GM18505 (cell line): ENCODE data around the gene RFC4.
"Not testable (repeated sequence)": the region's sequence is repeated elsewhere in the genome, so short reads cannot be mapped to it uniquely, and the experiment has no call there.

Experiments
- ATAC-seq: cut with Tn5 transposase; IDR thresholded peaks from one replicate; pipeline ENCODE4 v1.9.1; 2021; ENCODE audit not compliant: unreplicated experiment
- POLR2A ChIP-seq: IDR thresholded peaks from 4 replicates; pipeline ENCODE4 v1.6.1; 2011; ENCODE audit warnings: borderline replicate concordance; ENCODE audit not compliant: insufficient read depth, insufficient read length; ENCODE audit errors: extremely low read depth

The RFC4 gene, protein sequence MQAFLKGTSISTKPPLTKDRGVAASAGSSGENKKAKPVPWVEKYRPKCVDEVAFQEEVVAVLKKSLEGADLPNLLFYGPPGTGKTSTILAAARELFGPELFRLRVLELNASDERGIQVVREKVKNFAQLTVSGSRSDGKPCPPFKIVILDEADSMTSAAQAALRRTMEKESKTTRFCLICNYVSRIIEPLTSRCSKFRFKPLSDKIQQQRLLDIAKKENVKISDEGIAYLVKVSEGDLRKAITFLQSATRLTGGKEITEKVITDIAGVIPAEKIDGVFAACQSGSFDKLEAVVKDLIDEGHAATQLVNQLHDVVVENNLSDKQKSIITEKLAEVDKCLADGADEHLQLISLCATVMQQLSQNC

DNA sequence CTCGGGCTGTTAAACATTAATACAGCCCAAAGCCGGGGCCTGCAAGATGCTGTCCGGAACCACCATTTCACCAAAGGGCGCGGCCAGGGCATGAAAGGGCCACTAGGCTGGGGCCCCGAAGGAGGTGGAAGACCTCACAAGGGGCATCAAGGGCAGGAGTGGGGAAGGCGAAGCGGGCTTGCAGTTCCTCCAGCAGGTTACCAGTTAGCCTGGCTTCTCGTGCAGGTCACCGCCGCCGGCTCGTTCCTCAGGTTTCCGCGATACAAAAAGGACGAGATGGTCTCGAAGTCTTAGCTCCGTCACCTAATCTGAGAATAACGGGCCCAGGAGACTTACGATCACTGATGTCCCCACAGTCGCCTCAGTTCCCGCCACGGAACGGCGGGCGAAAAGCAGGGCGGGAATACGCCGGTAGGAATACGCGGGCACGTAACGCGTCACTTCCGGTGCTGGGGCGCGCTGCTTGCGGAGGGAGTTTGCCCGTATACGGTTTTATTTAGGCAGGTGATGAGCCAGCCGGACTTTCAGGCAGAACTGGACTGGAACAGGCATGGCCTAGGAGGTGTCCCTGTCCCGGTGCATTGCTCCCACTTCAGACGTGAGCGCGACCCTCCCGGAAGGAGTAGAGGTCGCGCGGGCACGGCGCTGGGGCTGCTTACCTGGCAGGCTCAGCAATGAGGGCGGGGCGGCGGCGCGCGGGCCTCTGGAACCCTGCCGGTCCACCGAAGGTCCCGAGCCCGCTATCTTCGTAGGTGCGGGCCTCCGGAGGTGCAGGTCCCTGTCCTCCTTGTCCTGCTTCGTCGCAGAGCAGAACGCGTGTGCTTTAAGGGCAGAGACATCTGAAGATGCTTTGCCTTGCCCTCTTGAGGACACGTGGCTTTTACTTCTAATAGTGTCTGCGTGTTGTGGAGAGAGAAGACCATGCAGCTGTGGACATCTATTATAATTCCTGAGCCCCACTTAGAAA lies at the start of gene RFC4:
Gene RFC4, minus strand, starts transcription at position 394 of the 967 bp plus-strand sequence. CDS start 1,769 bp downstream, outside the sequence.
- TF ChIP-seq POLR2A: peak; percentile 90
- peak; percentile 91 for ATAC-seq

DNA sequence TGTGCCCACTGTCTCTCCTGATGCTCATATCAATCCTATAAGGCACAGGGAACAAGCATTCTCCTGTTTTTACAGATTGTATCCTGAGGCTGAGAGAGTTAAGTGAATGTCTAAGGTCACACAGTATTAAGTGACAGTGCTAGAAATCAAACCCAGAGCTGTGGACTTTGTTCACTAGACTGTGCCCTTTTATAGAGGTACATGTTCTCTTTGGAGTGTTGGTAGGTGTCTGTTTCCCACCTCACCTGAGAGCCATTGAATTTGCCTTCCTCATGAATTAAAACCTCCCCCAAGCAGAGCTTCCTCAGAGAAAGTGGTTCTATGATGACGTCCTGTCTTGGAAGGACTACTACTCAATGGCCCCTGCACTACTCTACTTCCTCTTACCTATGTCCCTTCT lies 48.7 kb upstream of the RFC4 start:
- no peak for TF ChIP-seq POLR2A
- ATAC-seq: no peak

DNA sequence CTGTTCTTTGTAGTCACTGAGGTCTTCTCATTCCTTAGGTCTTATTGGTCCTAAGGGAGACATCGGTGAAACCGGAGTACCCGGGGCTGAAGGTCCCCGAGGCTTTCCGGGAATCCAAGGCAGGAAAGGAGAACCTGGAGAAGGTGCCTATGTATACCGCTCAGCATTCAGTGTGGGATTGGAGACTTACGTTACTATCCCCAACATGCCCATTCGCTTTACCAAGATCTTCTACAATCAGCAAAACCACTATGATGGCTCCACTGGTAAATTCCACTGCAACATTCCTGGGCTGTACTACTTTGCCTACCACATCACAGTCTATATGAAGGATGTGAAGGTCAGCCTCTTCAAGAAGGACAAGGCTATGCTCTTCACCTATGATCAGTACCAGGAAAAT lies 47.9 kb upstream of the RFC4 start:
- ATAC-seq: no peak
- no peak for TF ChIP-seq POLR2A

- ATAC-seq: no peak
- no peak for TF ChIP-seq POLR2A
Observed at GRCh38 chr3:186852994-186853393, 46.7 kb upstream of the RFC4 start.

DNA sequence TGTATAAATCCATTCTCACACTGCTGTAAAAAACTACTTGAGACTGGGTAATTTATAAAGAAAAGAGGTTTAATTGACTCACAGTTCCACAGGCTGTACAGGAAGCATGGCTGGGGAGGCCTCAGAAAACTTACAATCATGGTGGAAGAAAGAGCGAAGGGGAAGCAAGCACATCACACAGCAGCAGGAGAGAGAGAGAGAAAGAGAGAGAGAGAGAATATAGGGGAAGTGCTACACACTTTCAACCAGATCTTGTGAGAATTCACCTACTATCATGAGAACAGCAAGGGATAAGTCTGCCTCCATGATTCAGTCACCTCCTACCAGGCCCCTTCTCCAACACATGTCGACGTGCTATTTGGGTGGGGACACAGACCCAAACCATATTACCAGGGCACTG lies 45.6 kb upstream of the RFC4 start:
- ATAC-seq: not testable (repeated sequence)

DNA sequence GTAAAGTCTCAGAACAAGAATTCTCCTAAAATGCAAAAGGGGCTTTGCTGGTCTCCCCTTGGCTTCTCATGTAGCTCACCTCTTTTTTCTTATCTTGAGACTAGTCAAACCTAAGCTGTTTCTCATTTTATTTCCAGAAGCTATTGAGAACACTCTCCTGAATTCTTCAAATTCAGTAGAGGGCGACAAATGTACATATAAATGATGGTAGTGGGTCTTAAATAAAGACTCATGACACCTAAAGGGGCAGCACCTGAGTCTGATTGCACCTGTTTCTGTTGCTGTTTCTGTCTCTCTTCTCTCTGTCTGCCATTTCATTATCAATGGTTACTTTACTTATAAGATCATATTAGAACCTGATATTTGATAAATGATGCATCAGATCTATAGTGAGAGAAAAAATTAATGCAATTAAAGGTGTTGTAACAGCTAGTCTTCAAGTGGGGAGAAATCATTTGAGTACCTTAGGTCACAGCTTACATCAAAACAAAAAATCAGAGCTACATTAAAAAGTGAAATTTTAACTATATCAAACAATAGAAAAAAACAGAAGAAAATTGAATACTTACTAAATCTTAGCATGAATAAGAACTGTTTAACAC lies 43.2 kb upstream of the RFC4 start:
- peak; percentile 48 for ATAC-seq

GRCh38 chr3:186847437-186847836 lies 41.2 kb upstream of the RFC4 start:
- no peak for TF ChIP-seq POLR2A
- no peak for ATAC-seq

More for the DNA sequence above, 43.2 kb upstream of the RFC4 start:
- TF ChIP-seq POLR2A: no peak

- no peak for TF ChIP-seq POLR2A
- no peak for ATAC-seq
Observed at GRCh38 chr3:186845756-186846155, 39.5 kb upstream of the RFC4 start.

DNA sequence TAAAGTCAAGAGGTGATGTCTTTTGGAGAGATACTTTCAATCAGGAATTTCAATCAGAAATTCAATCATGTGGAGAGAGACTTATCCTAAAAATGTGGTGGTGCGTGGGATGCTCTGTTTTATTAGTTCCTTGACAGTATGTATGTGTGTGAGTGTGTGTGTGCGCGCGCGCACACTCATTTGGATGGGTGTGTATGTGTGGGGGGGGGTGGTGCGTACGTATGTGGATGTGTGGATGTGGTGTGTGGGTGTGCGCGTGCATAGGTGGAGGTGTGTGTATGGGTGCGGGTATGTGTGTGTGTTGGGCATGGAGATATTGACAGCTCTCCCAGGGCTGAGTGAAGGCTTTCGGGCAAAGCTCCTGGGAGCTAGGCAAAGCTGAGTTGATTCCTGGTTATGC lies 38.6 kb upstream of the RFC4 start:
- TF ChIP-seq POLR2A: no peak
- no peak for ATAC-seq

- ATAC-seq: no peak
- no peak for TF ChIP-seq POLR2A
Observed at GRCh38 chr3:186843039-186843432, 36.8 kb upstream of the RFC4 start.

DNA sequence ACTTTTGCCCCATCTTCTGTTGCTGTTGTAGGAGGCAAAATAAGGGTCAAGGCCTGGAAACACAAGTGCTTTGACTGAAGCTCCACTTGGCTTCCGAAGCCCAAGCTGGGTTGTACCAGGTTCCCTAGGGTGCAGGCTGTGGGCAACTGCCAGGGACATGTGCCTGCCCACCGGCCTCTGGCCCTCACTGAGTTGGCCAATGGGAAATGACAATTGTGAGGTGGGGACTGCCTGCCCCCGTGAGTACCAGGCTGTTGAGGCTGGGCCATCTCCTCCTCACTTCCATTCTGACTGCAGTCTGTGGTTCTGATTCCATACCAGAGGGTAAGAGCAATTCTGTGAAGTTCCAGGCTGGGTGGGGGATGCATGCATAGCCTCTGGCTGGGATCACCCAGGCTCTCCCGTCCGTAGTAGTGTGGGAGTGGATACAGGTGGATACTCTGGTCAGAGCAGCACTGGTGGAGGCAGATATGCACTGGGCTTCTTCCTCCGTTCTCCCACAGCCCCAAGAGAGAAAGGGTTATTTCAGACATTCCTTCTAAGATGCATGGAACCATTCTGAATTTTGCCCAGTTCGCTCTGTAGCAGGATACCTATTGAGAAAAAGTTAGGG lies 36.2 kb upstream of the RFC4 start, which contains the start of gene ADIPOQ:
Gene ADIPOQ, plus strand, starts transcription at position 285 of the 613 bp plus-strand sequence. CDS start 10,349 bp downstream, outside the sequence.
- ATAC-seq: no peak
- TF ChIP-seq POLR2A: no peak

- no peak for TF ChIP-seq POLR2A
- ATAC-seq: no peak
Observed at GRCh38 chr3:186841620-186842019, 35.3 kb upstream of the RFC4 start.
